HG02870 (cell line): Measurements from ENCODE around the gene MUC5B.

ENCODE experiments used
- ATAC-seq: cut with Tn5 transposase; IDR thresholded peaks from one replicate; pipeline ENCODE4 v1.9.1; 2021; ENCODE audit warnings: mild to moderate bottlenecking, moderate library complexity; ENCODE audit not compliant: unreplicated experiment

MUC5B gene

DNA sequence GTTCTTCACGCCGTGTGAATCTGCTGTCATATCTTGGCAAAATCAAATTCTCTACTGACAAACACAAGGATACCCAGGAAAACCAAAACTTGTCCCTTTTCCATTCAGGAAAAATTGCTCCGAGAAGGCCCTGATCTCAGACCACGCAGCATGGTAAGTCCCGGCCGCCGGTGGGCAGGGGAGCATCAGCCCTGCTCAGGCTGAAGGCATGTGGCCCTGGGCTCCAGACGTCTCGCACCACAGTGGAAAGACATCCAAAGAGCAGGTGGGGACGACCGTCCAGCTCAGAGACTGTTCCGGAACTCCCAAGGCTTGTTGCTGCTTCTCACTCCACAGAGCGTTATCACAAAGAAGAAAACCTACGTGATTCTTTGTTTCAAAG, 56.8 kb downstream of the MUC5B start:
- no peak for ATAC-seq

DNA sequence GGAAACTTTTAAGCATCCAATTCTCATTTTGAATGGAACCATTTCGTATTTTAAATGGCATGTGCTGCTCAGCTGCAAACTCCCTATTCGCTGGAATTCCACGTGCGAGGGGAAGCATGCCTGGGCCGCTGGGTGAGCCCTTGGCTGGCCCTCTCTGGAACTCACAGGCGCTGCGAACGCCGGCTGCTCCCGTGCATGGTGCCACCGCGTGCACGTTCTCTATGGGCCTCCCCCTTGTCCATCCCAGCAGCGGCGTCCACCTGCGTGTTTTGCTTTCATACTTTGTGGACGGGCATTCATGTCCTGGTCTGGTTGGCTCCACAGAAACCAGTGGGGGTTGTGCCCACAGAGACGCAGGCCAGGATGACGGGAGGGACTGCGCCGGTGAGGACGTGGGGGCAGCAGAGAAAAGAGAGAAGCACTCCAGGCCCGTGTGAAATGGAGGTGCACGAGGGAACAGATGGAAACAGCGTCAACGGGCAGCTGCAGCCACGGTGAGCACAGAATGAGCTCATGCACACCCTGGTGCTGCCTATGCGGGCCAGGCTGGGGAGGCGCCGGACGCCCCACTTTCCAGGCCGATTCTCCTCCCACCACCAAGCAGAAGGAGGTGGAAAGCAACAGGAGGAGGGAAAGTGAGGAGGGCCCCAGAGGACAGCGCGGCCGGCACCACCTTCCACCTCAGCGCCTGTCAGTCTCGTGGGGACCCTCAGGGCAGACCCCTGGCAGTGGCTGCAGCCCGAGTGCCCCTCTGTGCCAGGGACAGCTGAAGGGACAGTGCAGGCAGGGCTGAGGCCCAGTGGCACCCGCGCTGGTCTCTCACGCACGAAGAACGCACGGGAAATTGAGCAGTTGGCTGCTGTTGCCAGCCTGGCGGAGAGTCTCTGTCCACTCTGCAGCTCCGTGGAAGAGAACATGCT, 57.5 kb downstream of the MUC5B start:
- no peak for ATAC-seq

DNA sequence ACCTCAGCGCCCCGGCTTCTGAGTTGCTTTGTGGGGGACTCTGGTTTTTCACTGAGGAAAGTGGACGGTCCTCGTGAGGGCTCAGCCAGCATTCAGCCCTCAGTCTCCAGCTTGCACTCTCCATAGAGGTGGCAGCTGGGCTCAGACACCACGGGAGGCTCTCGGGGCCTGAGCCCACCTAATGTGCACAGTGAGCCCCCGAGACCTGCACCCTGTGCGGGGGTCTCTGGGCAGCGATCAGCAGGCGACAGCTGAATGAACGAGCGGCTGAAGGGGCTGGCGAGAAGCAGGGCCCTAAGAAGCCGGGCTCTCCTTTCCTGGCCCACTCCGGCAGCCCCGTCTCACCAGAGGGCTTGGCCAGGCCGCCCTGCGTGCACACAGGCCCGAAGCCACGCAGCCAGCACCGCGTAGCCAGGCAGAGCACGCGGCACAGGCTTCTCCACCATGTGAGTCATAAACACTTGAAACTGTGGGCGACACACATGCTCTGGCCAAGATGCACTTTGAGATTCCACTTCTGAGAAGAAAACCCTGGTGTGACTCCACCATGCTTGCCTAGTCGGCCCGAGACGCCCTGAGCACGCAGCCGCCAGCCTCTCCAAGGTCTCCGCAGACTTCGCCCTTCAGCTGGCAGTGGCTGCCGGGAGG, 58.6 kb downstream of the MUC5B start:
- ATAC-seq: no peak

DNA sequence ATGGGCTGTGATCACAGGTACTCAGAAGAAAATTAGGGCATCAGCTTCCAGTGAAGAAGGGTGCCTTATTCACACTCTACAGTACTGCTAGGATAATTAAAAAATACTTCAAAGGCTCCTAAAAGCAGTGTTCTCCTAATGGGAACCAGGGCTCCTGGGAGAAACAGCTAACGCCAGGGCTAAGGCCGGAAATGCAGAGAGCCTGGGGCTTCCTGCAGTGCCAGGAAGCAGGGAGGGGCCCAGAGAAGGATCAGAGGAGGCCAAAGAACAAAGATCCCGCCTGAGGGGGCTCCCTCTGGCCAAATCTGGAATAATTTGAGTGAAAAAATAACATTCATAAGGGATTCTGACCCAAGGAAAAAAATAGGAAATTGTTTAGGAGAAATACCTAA, 59.1 kb downstream of the MUC5B start:
- no peak for ATAC-seq

DNA sequence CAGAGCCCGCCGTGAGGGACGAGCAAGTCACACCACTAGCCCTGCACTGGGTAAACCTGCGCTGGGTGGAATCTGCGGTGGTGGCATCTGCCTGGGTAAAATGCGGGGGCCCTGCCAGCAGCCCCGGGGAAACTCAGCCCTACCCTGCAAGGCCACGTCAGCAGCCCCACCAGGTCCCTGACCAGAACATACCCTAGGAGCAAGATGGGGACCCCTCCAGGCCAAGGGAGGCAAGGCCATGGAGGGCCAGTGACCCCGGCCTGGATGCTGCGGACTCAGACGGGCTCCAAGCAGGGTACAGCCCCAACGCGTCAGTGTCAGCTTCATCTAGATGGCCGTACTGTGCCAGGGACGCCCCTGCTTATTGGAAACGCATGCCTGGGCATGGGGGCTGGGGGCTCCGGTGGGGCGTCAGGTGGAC, 60.2 kb downstream of the MUC5B start:
- no peak for ATAC-seq

DNA sequence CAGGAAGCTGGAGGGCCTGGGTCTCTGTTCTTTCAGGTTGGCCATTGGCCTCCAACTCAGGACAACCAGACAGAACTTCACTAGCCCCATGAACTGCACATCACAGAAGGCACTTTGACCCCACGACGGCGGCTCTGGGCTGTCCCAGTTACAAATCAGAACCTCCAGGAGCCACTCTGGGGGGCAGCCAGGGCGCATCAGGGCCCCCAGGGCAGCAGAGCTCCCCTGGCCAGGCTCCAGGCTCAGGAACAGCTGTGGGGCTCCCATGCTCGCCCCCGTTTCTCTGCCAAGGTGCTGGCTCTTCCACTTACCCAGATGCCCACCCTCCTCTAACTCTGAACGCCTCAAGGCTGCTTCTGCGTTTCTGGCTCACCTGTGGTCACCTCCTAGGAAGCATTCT, 61.0 kb downstream of the MUC5B start:
- ATAC-seq: no peak

DNA sequence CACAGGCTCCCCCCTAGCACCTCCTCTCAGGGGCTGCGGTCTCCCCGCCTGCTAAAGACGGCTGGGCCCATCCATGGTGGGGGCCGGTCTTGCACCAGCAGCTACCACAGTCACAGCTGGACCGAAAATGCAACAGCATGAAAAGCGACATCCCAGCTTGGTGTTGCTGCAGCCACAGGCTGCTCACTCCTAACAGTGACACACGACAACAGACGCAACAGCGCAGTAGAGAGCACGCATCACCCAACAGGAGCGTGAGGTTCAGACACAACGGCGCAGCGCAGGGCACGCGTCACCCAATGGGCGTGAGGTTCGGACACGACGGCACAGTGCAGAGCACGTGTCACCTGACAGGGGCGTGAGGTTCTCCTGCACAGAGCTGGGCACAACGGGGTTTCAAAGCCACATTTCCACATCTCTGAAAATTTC, 62.5 kb downstream of the MUC5B start:
- ATAC-seq: no peak

DNA sequence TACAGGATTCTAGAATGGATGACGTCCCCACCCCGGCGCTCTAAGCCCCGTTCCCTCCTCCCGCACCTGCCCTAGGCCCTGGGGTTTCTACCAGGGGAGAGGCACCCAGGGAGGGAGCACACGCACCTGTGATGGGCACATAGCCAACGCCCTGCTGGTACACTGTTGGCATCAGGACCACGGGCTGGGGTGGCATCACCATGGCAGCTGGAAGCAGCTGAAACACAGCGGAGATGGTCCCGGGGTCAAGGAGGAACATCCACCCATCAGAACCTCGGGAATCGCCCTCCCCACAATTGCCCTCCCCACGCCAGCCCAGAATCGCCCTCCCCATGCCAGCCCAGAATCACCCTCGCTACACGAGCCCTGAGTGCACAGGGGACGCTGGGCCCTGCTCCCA, 63.0 kb downstream of the MUC5B start:
- ATAC-seq: no peak

DNA sequence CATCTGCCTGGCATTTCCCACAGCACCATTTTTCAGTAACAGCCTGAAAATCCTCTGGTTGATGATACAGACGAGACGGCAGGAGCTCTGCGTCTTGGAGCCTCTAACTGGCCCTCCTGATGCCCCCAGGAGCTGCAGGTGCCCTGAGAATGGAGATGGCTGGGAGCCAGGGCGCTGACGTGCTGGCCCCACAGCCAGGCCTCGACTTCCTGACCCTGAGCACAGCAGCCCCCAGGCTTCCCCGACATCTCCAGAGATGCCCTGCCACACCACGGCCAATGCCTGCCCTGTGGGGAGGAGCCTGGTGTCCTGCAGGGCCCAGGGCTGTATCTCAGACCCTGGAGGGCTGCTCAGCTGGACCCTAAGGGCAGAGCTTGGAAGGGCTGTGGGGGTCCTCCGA, 65.1 kb downstream of the MUC5B start:
- no peak for ATAC-seq

DNA sequence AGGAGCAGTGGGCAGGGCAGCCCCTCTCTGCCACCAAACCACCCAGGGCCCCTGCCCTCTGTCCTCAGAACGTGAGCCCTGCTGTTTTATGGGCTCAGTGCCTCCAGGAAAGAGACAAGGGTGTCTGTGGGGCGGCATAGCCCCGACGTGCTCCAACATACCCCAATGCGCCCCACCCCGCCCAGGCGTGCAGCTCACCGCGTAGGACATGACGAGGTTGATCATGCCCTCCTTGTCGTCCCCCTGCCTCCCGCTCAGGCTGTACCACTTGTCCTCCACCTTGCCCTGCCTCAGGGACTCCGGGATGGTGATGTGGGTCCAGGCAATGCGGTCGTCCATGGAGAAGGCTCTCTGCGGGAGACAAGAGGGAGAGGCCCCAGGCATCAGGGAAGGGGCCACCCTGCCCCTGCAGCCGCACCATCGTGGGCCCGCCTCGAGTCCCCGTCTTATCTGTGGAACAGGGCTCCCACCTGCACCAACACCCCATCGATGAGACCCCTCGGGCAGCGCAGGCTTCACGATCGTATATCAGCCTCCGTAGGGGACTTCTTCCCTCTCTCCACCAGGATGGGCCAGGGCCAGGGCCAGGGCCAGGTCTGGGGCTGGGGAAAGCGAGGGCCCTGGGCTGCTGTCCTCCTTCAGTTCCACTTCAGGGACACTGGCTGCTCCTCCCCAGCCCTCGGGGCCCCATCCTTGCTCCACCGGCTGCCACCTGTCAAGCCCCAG, 65.7 kb downstream of the MUC5B start:
- no peak for ATAC-seq

DNA sequence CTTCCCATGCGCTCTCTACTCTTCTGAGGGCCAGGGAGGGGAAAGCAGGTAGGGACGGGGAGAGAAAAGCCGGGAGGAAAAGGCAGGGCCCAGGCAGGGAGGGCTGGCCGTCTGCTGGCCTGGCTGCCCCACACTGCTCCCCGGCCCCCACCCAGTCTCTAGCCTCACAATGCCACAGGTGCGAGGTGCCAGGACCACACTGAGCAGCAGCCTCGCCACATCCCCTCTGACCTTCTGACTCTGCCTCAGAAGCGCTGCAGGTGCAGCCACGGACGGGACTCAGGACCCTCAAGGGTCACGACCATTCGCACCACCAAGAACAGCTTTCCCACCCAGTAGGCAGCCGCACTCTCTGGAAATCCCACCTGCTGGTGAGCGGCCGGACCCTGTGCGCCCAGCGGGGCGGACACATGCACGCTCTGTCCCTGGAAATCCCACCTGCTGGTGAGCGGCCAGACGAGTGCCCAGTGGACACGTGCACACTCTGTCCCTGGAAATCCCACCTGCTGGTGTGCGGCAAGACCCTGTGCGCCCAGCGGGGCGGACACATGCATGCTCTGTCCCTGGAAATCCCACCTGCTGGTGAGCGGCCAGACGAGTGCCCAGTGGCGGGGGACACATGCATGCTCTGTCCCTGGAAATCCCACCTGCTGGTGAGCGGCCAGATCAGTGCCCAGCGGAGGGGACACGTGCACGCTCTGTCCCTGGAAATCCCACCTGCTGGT, 66.5 kb downstream of the MUC5B start:
- no peak for ATAC-seq

DNA sequence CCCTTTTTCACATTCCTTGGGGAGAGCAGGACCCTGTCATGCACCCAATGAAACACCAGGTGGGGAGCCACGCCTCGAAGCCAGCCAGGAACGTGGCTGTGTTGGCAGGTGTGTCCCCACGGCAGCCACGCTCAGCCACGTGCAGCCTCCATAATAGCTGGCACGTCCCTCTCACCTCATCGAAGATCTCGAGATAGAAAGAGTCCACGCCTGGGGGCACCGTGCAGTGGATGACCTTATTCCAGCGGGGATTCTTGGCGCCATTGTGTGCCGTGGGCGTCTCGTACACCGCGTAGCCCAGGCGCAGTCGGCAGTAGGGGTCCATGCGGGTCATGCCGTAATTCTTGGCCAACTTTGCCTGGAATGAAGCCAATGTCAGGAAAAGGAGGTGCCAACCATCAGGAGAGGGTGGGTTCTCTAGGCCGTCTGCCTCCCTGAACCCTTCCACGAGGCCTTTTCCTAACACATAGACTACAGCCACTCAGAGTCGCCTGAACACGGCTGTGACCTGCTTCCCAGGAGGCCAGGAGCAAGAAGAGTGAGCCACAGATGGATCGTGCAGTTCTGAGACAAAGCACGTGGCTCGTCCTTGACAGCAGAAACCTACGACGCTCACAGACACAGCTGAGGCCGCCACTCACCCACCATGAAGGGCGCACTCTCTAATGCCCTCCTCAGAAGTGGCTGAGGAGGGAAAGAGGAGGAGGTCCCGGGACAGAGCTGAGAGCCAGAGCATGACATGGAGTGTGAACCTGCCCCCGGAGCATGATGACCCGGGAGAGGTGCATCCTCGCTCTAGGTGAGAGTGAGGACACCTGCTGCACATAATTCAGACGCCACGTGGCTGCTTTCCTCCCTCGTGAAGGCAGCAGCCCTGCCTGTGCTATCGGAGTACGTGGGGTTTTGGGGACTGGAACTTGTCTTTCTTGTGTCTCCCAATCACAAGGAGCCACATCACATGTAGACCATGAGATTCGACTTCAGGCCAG, 67.5 kb downstream of the MUC5B start:
- no peak for ATAC-seq

DNA sequence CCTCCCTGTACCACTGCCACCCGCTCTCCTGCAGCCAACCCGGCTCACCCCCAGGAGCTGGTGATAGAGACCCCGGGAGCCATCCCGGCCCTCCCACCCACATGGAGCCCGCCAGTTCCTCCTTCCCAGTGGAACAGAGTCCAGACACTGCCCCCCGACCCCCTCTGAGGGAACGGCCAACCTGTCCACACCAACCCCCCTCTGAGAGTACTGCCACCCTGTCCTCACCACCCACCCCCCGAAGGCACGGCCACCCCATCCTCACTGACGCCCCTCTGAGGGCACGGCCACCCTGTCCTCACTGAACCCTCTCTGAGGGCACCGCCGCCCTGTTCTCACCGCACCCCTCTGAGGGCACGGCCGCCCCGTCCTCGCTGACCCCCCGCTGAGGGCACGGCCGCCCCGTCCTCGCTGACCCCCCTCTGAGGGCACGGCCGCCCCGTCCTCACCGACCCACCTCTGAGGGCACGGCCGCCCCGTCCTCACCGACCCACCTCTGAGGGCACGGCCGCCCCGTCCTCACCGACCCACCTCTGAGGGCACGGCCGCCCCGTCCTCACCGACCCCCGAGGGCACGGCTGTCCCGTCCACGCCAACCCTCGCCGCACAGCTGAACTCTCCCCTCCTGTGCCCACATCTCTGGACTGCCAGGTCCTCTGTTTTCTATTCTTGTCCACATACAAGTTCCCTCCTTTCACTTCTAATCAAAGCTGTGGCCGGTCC, 68.6 kb downstream of the MUC5B start:
- no peak for ATAC-seq

DNA sequence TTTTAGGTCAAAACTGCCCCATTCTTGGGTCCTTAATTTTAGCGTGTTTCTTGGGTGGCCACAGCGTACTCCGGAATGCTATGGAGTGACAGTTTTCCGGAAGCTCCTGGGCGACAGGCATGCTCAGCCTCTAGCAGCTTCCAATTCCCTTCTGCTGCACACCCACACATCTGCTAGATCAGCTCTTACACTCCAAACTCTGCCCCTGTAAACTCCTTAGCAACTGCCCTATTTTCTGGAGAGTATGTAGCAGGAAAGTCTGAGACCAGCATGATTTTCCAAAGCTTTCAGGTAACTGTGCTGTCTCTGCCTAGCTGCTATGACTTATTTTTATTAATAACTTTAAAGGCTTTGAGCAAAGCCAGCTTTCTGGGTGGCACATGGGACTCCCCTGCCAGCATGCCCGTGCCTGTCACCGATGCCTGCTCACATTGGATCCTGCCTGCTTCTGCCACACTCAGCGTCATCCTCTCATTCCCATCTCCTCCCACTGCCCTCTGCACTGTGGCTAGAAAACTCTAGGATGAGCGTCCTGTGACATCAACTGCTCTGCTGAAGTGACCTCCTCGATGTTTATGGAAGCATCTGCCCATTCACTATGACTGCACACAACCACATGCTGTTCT, 69.3 kb downstream of the MUC5B start:
- ATAC-seq: no peak

DNA sequence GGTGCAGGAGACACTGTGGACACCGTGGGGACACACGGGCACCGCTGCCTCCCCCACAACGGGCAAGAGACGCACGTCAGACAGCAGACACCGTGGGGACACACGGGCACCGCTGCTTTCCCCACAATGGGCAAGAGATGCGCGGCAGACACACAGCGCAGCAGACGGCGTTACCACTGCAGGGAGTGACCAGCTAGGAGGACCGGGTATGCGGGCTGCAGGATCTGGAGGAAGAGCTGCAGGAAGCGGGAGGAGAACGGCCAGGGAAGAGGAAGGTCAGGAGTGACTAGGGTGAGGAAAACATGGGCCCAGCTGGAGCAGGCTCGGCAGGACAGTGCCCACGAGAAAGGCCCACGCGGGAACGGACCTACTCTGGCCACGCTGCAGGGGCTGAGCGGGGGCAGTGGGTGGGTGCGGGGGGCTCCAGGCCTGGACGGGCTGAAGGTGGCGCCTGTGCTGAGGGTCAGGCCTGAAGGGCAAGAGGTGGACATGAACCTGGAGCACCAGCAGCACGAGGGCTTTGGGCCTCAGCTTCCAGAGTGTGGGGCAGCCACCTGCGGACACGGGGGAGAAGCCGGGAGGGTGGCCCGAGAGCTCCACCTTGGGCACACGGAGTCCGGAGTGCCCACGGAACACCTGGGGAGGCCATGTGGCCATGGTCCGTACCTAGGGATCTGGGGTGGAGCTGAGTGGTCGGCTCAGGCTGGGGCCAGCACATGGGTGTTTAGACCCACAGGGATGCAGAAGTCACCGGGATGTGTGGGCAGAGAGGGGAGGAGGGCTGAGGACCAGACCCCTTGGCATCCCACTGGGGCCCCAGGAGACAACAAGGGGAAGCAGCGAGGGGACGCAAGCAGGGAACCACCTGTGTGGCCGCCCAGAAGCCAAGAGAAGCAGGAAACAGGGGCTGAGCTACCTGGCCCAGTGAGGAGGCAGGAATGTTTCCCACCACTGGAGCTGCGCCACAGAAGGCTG, 70.1 kb downstream of the MUC5B start:
- no peak for ATAC-seq

DNA sequence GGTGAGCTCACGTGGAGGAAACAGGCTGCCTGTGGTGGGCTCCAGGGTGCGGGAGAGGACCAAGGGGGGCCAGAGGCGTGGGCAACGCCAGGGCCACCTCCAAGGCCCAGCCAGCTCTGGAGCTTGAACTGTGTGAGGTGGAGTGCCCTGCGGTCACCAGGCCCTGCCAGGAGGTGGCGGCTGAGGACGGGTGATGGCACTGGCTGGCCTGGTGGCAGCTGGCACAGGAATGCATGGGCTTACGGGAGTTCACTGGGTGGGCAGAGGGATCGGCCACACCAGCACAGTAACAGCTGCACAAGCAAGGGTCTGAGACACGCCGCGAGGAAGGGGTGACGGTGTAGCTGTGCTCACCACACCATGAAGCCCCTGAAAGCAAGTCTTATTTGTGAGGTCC, 70.8 kb downstream of the MUC5B start:
- no peak for ATAC-seq

DNA sequence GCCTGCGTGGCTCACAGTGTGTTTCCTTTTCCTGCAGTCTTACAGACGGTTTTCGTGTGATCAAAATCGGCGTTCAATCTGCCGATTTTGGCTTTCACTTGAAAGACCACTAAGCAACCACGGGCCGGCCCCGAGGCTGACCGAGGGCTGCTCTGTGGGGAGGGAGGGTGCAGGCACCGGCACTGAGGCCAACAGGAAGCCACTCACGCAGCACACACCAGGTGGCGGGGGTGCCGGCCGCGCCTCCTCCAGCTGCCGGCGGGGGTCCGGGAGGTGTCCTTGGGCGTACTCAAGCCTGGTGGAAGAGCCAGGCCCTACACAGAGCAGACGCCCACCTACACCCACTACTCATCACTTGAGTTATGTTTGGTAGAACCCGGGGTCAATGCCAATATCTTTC, 72.2 kb downstream of the MUC5B start:
- no peak for ATAC-seq

DNA sequence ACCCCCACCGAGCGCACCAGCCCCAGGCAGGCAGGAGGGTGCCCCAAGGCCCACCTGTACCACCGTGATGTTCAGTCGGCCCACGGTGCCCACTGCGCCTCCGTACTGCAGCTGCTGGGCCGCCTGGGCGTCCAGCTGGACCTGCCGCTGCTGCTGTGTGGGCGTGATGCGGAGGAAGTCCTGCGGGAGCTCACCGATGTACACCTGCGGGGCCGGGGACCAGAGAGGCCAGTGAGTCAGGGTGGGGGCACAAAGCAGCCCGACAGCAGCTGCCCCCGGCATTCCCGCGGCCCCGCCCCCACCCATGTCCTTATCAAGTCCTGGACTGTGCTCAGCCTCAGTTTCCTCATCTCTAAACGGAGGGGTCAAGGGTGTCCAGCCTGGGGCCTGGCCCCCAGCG, 72.7 kb downstream of the MUC5B start:
- no peak for ATAC-seq
